ENCODE results near the gene TIMM10B. TPM values are rescaled to one million over a fixed set of nuclear protein-coding genes. Genes with fewer than 3 reads are reported as not detected.

TIMM10B gene
- total and polyA plus RNA-seq, 2 of the 13 experiments (the other 11 are each of a cell fraction or from before 2014, with no cell fraction given), result 34.9 to 39.5 TPM

- WGBS (ENCODE audit: low lambda C conversion rate), result 91% methylated on average over 2 of the region's 2 CpGs
- Histone ChIP-seq H3K27ac (ENCODE audit: extremely low read length, insufficient read depth, low read length) (no peak overlapping the region), H2AFZ (ENCODE audit: low read length) (no peak overlapping the region), H3K79me2 (ENCODE audit: insufficient read depth, low read length) (no peaks in the 10 kb centered on the region), H3K4me3 (replicated peaks in 1 of 3; ENCODE audit: insufficient read depth in 1 of 3, low read depth in 2 of 3, low read length in 3 of 3) (no peak overlapping the region), H3K9ac (ENCODE audit: insufficient read depth, low read depth, low read length) (no peak overlapping the region), H3K9me3 (ENCODE audit: low read length) (no peaks in the 10 kb centered on the region), H3K4me2 (ENCODE audit: low read depth, low read length) (no peak overlapping the region), H3K4me1 (ENCODE audit: insufficient read depth, low read length) (no peaks in the 10 kb centered on the region), H4K20me1 (ENCODE audit: insufficient read depth, low read length) (no peaks in the 10 kb centered on the region), H3K27me3 (ENCODE audit: control insufficient read depth in 1 of 2, insufficient read depth in 2 of 2, low read length in 2 of 2) (no peaks in the 10 kb centered on the region), H3K36me3 (replicated peaks in 1 of 2; ENCODE audit: control insufficient read depth in 1 of 2, insufficient read depth in 2 of 2, low read length in 2 of 2) (peaks cover 4 to 7% of the 10 kb centered on the region in 2 experiments; a peak in 3 of 5 replicates)
- no peak for DNase-seq (ENCODE audit: low spot score)
- intact Hi-C loops (cut with micrococcal nuclease; ENCODE audit: unreplicated experiment), result no loop called here
- no peak for FAIRE-seq
- no TSS peak for BruUV-seq (replicated peaks)
- ChIA-PET POLR2A (no interaction called here), CTCF (ENCODE audit: low intra/inter-chr PET ratio, low total read pairs) (no interaction called here)
- in situ Hi-C loops (cut with HindIII; ENCODE audit: extremely low pct_ligation_motif_present, low pct_unique_long_range_greater_than_20kb), result no loop called here
- no peak for TF ChIP-seq HDAC6 (IDR thresholded peaks at IDR 0.05; ENCODE audit: low read depth, low read length)
- no peak for TF ChIP-seq SRY (CRISPR knock-in tag; IDR thresholded peaks at IDR 0.05)
- TF ChIP-seq MTERF4 (CRISPR knock-in tag; IDR thresholded peaks at IDR 0.05), result no peak
- TF ChIP-seq ZNF256 (CRISPR knock-in tag; conservative IDR thresholded peaks at IDR 0.05), result no peak
- no peak for TF ChIP-seq PAX8 (CRISPR knock-in tag; IDR thresholded peaks at IDR 0.05; ENCODE audit: borderline replicate concordance)
- TF ChIP-seq POLR2A (IDR thresholded peaks at IDR 0.05; ENCODE audit: insufficient read depth in 1 of 2, low read depth in 2 of 2, low read length in 2 of 2), result no peak
- no peak for TF ChIP-seq SMAD9 (CRISPR knock-in tag; IDR thresholded peaks at IDR 0.05)
- TF ChIP-seq ZNF597 (CRISPR knock-in tag; IDR thresholded peaks at IDR 0.05), result no peak
- no peak for TF ChIP-seq MAFF (IDR thresholded peaks at IDR 0.05; ENCODE audit: low read depth, low read length)
- TF ChIP-seq MTA1 (CRISPR knock-in tag; IDR thresholded peaks at IDR 0.05; ENCODE audit: borderline replicate concordance), result no peak
- no peak for TF ChIP-seq ZNF83 (CRISPR knock-in tag; IDR thresholded peaks at IDR 0.05; ENCODE audit: borderline replicate concordance)
- TF ChIP-seq TMF1 (CRISPR knock-in tag; IDR thresholded peaks at IDR 0.05; ENCODE audit: low read depth), result no peak
- ATAC-seq, result no peak
Observed at GRCh38 chr11:6455070-6455469, 26.2 kb upstream of the TIMM10B start.
